KOPT-K1 (cell line): ENCODE data around the gene TTLL10.

ENCODE experiments used
- H3K27ac ChIP-seq: fragments of 200-600 bp; sonication (generic); 2 replicates; pipeline ENCODE4 v1.5.1; 2016; ENCODE audit warnings: antibody characterized with exemption, mild to moderate bottlenecking, low read depth, low read length; ENCODE audit not compliant: poor library complexity, severe bottlenecking
- H3K36me3 ChIP-seq: fragments of 200-600 bp; sonication (generic); 2 replicates; pipeline ENCODE4 v1.5.1; 2017; ENCODE audit warnings: antibody characterized with exemption, mild to moderate bottlenecking, low read length, moderate library complexity; ENCODE audit not compliant: insufficient read depth
- H3K9me3 ChIP-seq: fragments of 200-600 bp; sonication (generic); 2 replicates; pipeline ENCODE4 v1.5.1; 2017; ENCODE audit warnings: antibody characterized with exemption, low read length, mild to moderate bottlenecking; ENCODE audit not compliant: insufficient read depth, poor library complexity, severe bottlenecking

The TTLL10 gene

GRCh38 chr1:1173793-1174415, at the start of gene TTLL10:
TSS of gene TTLL10 (plus strand) at chr1:1173880. CDS start at chr1:1179216, 5,336 bp downstream.
- Histone ChIP-seq H3K36me3 (no peaks in the 10 kb centered on the region), H3K27ac (no peak within 1 kb of the TSS), H3K9me3 (no peaks in the 10 kb centered on the region)

- H3K27ac ChIP-seq, result no peak overlapping the region
- H3K9me3 ChIP-seq, result peaks cover 6% of the 10 kb centered on the region
- no peaks in the 10 kb centered on the region for H3K36me3 ChIP-seq
These were observed 49.2 kb upstream of the TTLL10 start for GRCh38 chr1:1124508-1124785.

GRCh38 chr1:1124786-1125642, 48.7 kb upstream of the TTLL10 start:
- Histone ChIP-seq H3K27ac (no peak overlapping the region), H3K36me3 (no peaks in the 10 kb centered on the region), H3K9me3 (peaks cover 6% of the 10 kb centered on the region)

- H3K9me3 ChIP-seq, result peaks cover 6% of the 10 kb centered on the region
- no peak overlapping the region for H3K27ac ChIP-seq
- H3K36me3 ChIP-seq, result no peaks in the 10 kb centered on the region
These were observed 47.7 kb upstream of the TTLL10 start for GRCh38 chr1:1125945-1126344.

- peaks cover 6% of the 10 kb centered on the region for H3K9me3 ChIP-seq
- no peaks in the 10 kb centered on the region for H3K36me3 ChIP-seq
- no peak overlapping the region for H3K27ac ChIP-seq
These were observed 45.9 kb upstream of the TTLL10 start for GRCh38 chr1:1127551-1128451.

GRCh38 chr1:1128454-1129139, 45.1 kb upstream of the TTLL10 start:
- Histone ChIP-seq H3K36me3 (no peaks in the 10 kb centered on the region), H3K9me3 (peaks cover 6% of the 10 kb centered on the region), H3K27ac (no peak overlapping the region)

- Histone ChIP-seq H3K9me3 (no peaks in the 10 kb centered on the region), H3K27ac (no peak overlapping the region), H3K36me3 (no peaks in the 10 kb centered on the region)
These were observed 44.3 kb upstream of the TTLL10 start for GRCh38 chr1:1129381-1129821.

GRCh38 chr1:1130206-1131120, 43.2 kb upstream of the TTLL10 start:
- H3K9me3 ChIP-seq, result no peaks in the 10 kb centered on the region
- no peaks in the 10 kb centered on the region for H3K36me3 ChIP-seq
- no peak overlapping the region for H3K27ac ChIP-seq

GRCh38 chr1:1132042-1132950, 41.4 kb upstream of the TTLL10 start:
- Histone ChIP-seq H3K9me3 (no peaks in the 10 kb centered on the region), H3K27ac (no peak overlapping the region), H3K36me3 (no peaks in the 10 kb centered on the region)

- Histone ChIP-seq H3K9me3 (no peaks in the 10 kb centered on the region), H3K36me3 (no peaks in the 10 kb centered on the region), H3K27ac (no peak overlapping the region)
These were observed 40.5 kb upstream of the TTLL10 start for GRCh38 chr1:1132956-1133750.

- H3K9me3 ChIP-seq, result no peaks in the 10 kb centered on the region
- no peak overlapping the region for H3K27ac ChIP-seq
- H3K36me3 ChIP-seq, result no peaks in the 10 kb centered on the region
These were observed 39.2 kb upstream of the TTLL10 start for GRCh38 chr1:1134300-1134970.
